GM19099 (cell line): ENCODE measurements around the gene SH3BP5L.

Experiments
- POLR2A ChIP-seq: IDR thresholded peaks from 3 replicates; pipeline ENCODE4 v1.6.1; 2011; ENCODE audit warnings: low read depth; ENCODE audit not compliant: insufficient read length; ENCODE audit errors: extremely low read depth

The SH3BP5L gene

GRCh38 chr1:248825909-248826760 is at the start of gene SH3BP5L:
TSS of gene SH3BP5L (minus strand) at chr1:248825915. CDS start at chr1:248824935, 980 bp downstream.
- peak; percentile 76 for TF ChIP-seq POLR2A

- no peak for TF ChIP-seq POLR2A
These were observed 48.3 kb upstream of the SH3BP5L start for GRCh38 chr1:248873993-248874533.

GRCh38 chr1:248873409-248873992 is 47.8 kb upstream of the SH3BP5L start:
- TF ChIP-seq POLR2A, result peak; percentile 49

- peak; percentile 35 for TF ChIP-seq POLR2A
These were observed 47.2 kb upstream of the SH3BP5L start for GRCh38 chr1:248872752-248873408.

GRCh38 chr1:248871837-248872401 is 46.2 kb upstream of the SH3BP5L start:
- no peak for TF ChIP-seq POLR2A

GRCh38 chr1:248862998-248863881 is 37.5 kb upstream of the SH3BP5L start:
- TF ChIP-seq POLR2A, result peak; percentile 83

GRCh38 chr1:248862695-248862997 is 36.9 kb upstream of the SH3BP5L start:
- TF ChIP-seq POLR2A, result no peak

- no peak for TF ChIP-seq POLR2A
These were observed 35.9 kb upstream of the SH3BP5L start for GRCh38 chr1:248861616-248862015.

- TF ChIP-seq POLR2A, result no peak
These were observed 34.3 kb upstream of the SH3BP5L start for GRCh38 chr1:248860007-248860406.

- TF ChIP-seq POLR2A, result peak; percentile 95
These were observed 33.5 kb upstream of the SH3BP5L start, which contains the start of gene ZNF692 for GRCh38 chr1:248858891-248859889. TSS of gene ZNF692 (minus strand) at chr1:248859085. CDS start at chr1:248858309, 776 bp downstream.

GRCh38 chr1:248858096-248858890 is 32.6 kb upstream of the SH3BP5L start:
- no peak for TF ChIP-seq POLR2A

GRCh38 chr1:248857749-248858095 is 32.0 kb upstream of the SH3BP5L start:
- TF ChIP-seq POLR2A, result no peak
